HepG2 (cell line): Measurements from ENCODE around the gene PLVAP. TPM values are rescaled to one million over a fixed set of nuclear protein-coding genes. Genes with fewer than 3 reads are reported as not detected.
A peak's percentile ranks its signal among the peaks of the same experiment; 100 is the strongest.

Experiments used
- AKAP8 ChIP-seq: sonication (generic); formaldehyde crosslinking; IDR thresholded peaks from 2 replicates; pipeline ENCODE4 v1.5.1; 2020; ENCODE audit warnings: mild to moderate bottlenecking, missing genetic modification reagents
- CC2D1A ChIP-seq: sonication (generic); formaldehyde crosslinking; IDR thresholded peaks from 2 replicates; pipeline ENCODE4 v1.8.1; 2023; ENCODE audit warnings: mild to moderate bottlenecking, missing genetic modification reagents
- CENPBD1 ChIP-seq: sonication (generic); formaldehyde crosslinking; IDR thresholded peaks from 2 replicates; pipeline ENCODE4 v1.8.0; 2022; ENCODE audit warnings: missing genetic modification reagents, low read depth, mild to moderate bottlenecking, borderline replicate concordance
- E2F1 ChIP-seq: sonication (generic); formaldehyde crosslinking; IDR thresholded peaks from 2 replicates; pipeline ENCODE4 v1.5.0; 2020; ENCODE audit warnings: missing genetic modification reagents
- ESRRA ChIP-seq: sonication (generic); formaldehyde crosslinking; IDR thresholded peaks from 2 replicates; pipeline ENCODE4 v1.5.1; 2020; ENCODE audit warnings: mild to moderate bottlenecking, low read depth, missing genetic modification reagents
- HHEX ChIP-seq: IDR thresholded peaks from 2 replicates; pipeline ENCODE4 v1.6.1; 2016; ENCODE audit warnings: control low read depth
- HNRNPK ChIP-seq: fragments of 200-400 bp; formaldehyde crosslinking; IDR thresholded peaks from 2 replicates; pipeline ENCODE4 v1.6.1; 2018; ENCODE audit warnings: low read length, low read depth, moderate library complexity, mild to moderate bottlenecking; ENCODE audit not compliant: poor library complexity, severe bottlenecking
- NONO ChIP-seq, 2 experiments: fragments of 450-650 bp in 1 of 2; sonication (generic) in 1 of 2; formaldehyde crosslinking in 1 of 2; IDR thresholded peaks in 1 of 2; conservative IDR thresholded peaks in 1 of 2; 2 replicates each; pipeline versions ENCODE4 v1.6.1 to v1.8.0; 2017 to 2022; ENCODE audit warnings: mild to moderate bottlenecking in 1 of 2, missing genetic modification reagents in 1 of 2, moderate library complexity in 1 of 2
- PBX2 ChIP-seq: IDR thresholded peaks from 2 replicates; pipeline ENCODE4 v1.6.1; 2016; ENCODE audit warnings: control low read depth
- PHB2 ChIP-seq: fragments of 450-650 bp; IDR thresholded peaks from 2 replicates; pipeline ENCODE4 v1.6.1; 2018; ENCODE audit not compliant: partially characterized antibody
- PRDM15 ChIP-seq: sonication (generic); formaldehyde crosslinking; IDR thresholded peaks from 2 replicates; pipeline ENCODE4 v1.4.0; 2020; ENCODE audit warnings: missing genetic modification reagents
- RELA ChIP-seq: sonication (generic); formaldehyde crosslinking; IDR thresholded peaks from 2 replicates; pipeline ENCODE4 v1.4.0; 2020; ENCODE audit warnings: missing genetic modification reagents
- SSRP1 ChIP-seq: IDR thresholded peaks from 2 replicates; pipeline ENCODE4 v1.6.1; 2016; ENCODE audit warnings: control low read depth
- ZNF282 ChIP-seq: fragments of 450-650 bp; IDR thresholded peaks from 2 replicates; pipeline ENCODE4 v1.6.1; 2018; ENCODE audit not compliant: partially characterized antibody
- ZNF333 ChIP-seq: sonication (generic); formaldehyde crosslinking; IDR thresholded peaks from 2 replicates; pipeline ENCODE4 v1.4.0; 2020; ENCODE audit warnings: mild to moderate bottlenecking, missing genetic modification reagents, borderline replicate concordance
- ZNF362 ChIP-seq: sonication (generic); formaldehyde crosslinking; IDR thresholded peaks from 2 replicates; pipeline ENCODE4 v1.4.0; 2020; ENCODE audit warnings: missing genetic modification reagents, mild to moderate bottlenecking, borderline replicate concordance
- ZNF484 ChIP-seq: sonication (generic); formaldehyde crosslinking; IDR thresholded peaks from 2 replicates; pipeline ENCODE4 v1.5.1; 2020; ENCODE audit warnings: mild to moderate bottlenecking, low read depth, missing genetic modification reagents, borderline replicate concordance
- ZNF720 ChIP-seq: sonication (generic); formaldehyde crosslinking; IDR thresholded peaks from 2 replicates; pipeline ENCODE4 v1.4.0; 2020; ENCODE audit warnings: missing genetic modification reagents
- ZNF792 ChIP-seq: IDR thresholded peaks from 2 replicates; pipeline ENCODE4 v1.6.1; 2016
- ZSCAN20 ChIP-seq: sonication (generic); formaldehyde crosslinking; IDR thresholded peaks from 2 replicates; pipeline ENCODE4 v1.4.0; 2020; ENCODE audit warnings: missing genetic modification reagents, mild to moderate bottlenecking, borderline replicate concordance
- polyA plus RNA-seq, 8 experiments: library from polyadenylated mRNA; depleted of rRNA in 3 of 8; stranded (reverse) in 7 of 8; unstranded in 1 of 8; fragments of >200 nt; fragmentation: Illumina TruSeq in 4 of 8; extraction: Trizol in 4 of 8; gene quantifications; 2 replicates each; pipeline versions ENCODE4 v1.2.1 to v1.2.3, GENCODE V29; 2011 to 2016; ENCODE audit warnings: low read depth in 4 of 8, missing spikeins in 1 of 8, mixed read lengths in 1 of 8; ENCODE audit not compliant: insufficient read depth in 1 of 8
- total RNA-seq, 5 experiments: library from RNA; depleted of rRNA; stranded (reverse); fragments of >200 nt; fragmentation: Illumina TruSeq; extraction: Trizol; gene quantifications; 2 replicates each; pipeline ENCODE4 v1.2.3, GENCODE V29; 2016; ENCODE audit warnings: low read depth in 1 of 5

PLVAP gene
- total and polyA plus RNA-seq, 2 of the 13 experiments (the other 11 are each of a cell fraction or from before 2014, with no cell fraction given), result 0.26 TPM; not detected in 1

- no peak for TF ChIP-seq PBX2
- TF ChIP-seq HHEX (CRISPR knock-in tag), result no peak
- TF ChIP-seq E2F1 (CRISPR knock-in tag), result peak; percentile 88
- no peak for TF ChIP-seq ZNF282
- no peak for TF ChIP-seq RELA (CRISPR knock-in tag)
- no peak for TF ChIP-seq NONO (IDR thresholded peaks at IDR 0.05)
- peak; percentile 84 for TF ChIP-seq NONO (CRISPR knock-in tag; conservative IDR thresholded peaks at IDR 0.05)
- no peak for TF ChIP-seq CC2D1A (CRISPR knock-in tag)
- TF ChIP-seq AKAP8 (CRISPR knock-in tag), result peak; percentile 79
- no peak for TF ChIP-seq ZNF720 (CRISPR knock-in tag)
- no peak for TF ChIP-seq ZSCAN20 (CRISPR knock-in tag)
- TF ChIP-seq ZNF484 (CRISPR knock-in tag), result no peak
- TF ChIP-seq CENPBD1 (CRISPR knock-in tag), result no peak
- TF ChIP-seq PHB2, result no peak
- no peak for TF ChIP-seq ESRRA
- TF ChIP-seq SSRP1, result no peak
- TF ChIP-seq HNRNPK, result peak; percentile 70
- 0 out of 2 replicates have a peak, but pooled peaks have one; percentile 60 for TF ChIP-seq ZNF792 (CRISPR knock-in tag)
- TF ChIP-seq ZNF362 (CRISPR knock-in tag), result peak; percentile 96
- TF ChIP-seq ZNF333 (CRISPR knock-in tag), result no peak
- TF ChIP-seq PRDM15 (CRISPR knock-in tag), result no peak
Measured at GRCh38 chr19:17419621-17420474, 42.7 kb upstream of the PLVAP start, which contains the start of gene MVB12A (continued).
